Stimulated activated naive CD8-positive, alpha-beta T cell treated with anti-CD3 and anti-CD28 coated beads, Interleukin-15, Interleukin-2, amounts not matched to agents 100 ng/mL and 50 ng/mL, for 24 hours (primary cell): ENCODE data around the gene SH3RF2.

Experiments used
- H3K27ac Mint-ChIP-seq: one replicate; pipeline ENCODE4 v1.8.0; 2021; ENCODE audit warnings: mild to moderate bottlenecking, mixed read lengths
- H3K27me3 Mint-ChIP-seq: one replicate; pipeline ENCODE4 v1.8.0; 2021; ENCODE audit warnings: mixed read lengths
- H3K36me3 Mint-ChIP-seq: one replicate; pipeline ENCODE4 v1.8.0; 2021; ENCODE audit warnings: low read depth, mixed read lengths
- H3K4me1 Mint-ChIP-seq: one replicate; pipeline ENCODE4 v1.8.0; 2021; ENCODE audit warnings: low read depth, mixed read lengths
- H3K4me3 Mint-ChIP-seq: one replicate; pipeline ENCODE4 v1.8.0; 2021; ENCODE audit warnings: mild to moderate bottlenecking, mixed read lengths
- H3K9me3 Mint-ChIP-seq: one replicate; pipeline ENCODE4 v1.8.0; 2021; ENCODE audit warnings: mixed read lengths

Gene SH3RF2

DNA sequence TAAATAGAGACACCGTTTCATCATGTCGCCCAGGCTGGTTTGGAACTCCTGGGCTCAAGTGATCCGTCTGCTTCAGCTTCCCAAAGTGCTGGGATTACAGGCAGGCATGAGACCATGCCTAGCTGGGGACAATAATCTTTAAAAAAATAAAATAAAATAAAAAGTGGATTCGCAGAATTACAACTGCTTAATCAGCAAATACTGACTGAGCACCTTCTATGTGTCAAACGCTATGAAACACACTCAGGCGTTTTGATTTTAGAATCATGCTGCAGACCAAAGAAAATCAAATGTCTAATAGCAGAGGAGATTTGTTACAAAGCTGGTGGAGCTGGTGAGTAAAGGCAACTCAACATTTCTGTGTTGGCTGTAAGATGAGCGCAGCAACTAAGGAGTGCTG, 22.7 kb upstream of the SH3RF2 start:
- no peaks in the 10 kb centered on the region for H3K9me3 Mint-ChIP-seq
- no peaks in the 10 kb centered on the region for H3K27me3 Mint-ChIP-seq
- H3K4me3 Mint-ChIP-seq, result no peak overlapping the region

DNA sequence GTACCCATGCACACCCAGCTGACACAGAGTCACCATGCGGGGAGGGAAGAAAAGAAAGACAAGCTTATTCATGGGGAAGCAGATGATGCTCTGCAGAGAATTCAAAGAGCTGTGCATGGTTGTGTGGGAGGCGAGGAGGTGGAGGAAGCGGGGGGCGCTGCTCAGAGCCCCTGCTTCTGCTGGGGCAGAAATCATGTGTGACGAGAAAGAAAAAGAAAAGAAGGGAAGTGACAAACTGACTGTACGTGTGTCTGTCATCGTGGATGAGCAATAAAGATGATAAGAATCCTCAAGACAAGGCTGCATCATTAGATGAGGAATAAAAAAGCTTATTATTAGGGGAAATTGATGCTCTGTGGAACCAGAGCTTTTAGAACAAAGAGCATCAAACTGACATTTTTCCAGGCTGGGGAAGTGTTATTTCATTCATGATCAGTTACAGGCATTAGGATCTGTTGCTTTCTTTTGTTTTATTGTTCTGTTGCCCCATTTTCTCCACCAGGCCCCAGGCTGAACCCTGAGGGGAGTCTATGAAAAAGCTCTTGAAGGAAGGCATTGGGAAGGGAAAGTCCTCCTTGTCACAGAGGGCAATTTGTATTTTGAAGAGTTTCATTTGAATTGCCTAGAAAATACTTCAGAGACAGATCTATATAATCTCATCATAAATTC, 20.3 kb upstream of the SH3RF2 start:
- Mint-ChIP-seq H3K27ac (no peak overlapping the region), H3K4me3 (no peak overlapping the region), H3K9me3 (no peaks in the 10 kb centered on the region)

More for the DNA sequence above, 22.7 kb upstream of the SH3RF2 start:
- Mint-ChIP-seq H3K4me1 (no peaks in the 10 kb centered on the region), H3K36me3 (no peaks in the 10 kb centered on the region), H3K27ac (no peak overlapping the region)

GRCh38 chr5:145917288-145917687, 19.1 kb upstream of the SH3RF2 start:
- H3K27ac Mint-ChIP-seq, result no peak overlapping the region
- H3K36me3 Mint-ChIP-seq, result no peaks in the 10 kb centered on the region
- H3K9me3 Mint-ChIP-seq, result no peaks in the 10 kb centered on the region
- no peak overlapping the region for H3K4me3 Mint-ChIP-seq
- H3K27me3 Mint-ChIP-seq, result peaks cover 3% of the 10 kb centered on the region
- no peaks in the 10 kb centered on the region for H3K4me1 Mint-ChIP-seq

More for the DNA sequence above, 20.3 kb upstream of the SH3RF2 start:
- Mint-ChIP-seq H3K4me1 (no peaks in the 10 kb centered on the region), H3K36me3 (no peaks in the 10 kb centered on the region), H3K27me3 (no peaks in the 10 kb centered on the region)

- H3K9me3 Mint-ChIP-seq, result no peaks in the 10 kb centered on the region
- H3K27ac Mint-ChIP-seq, result no peak overlapping the region
- no peak overlapping the region for H3K4me3 Mint-ChIP-seq
- no peaks in the 10 kb centered on the region for H3K4me1 Mint-ChIP-seq
- H3K27me3 Mint-ChIP-seq, result peaks cover 7% of the 10 kb centered on the region
- H3K36me3 Mint-ChIP-seq, result no peaks in the 10 kb centered on the region
These were observed 18.0 kb upstream of the SH3RF2 start for GRCh38 chr5:145918397-145918796.

DNA sequence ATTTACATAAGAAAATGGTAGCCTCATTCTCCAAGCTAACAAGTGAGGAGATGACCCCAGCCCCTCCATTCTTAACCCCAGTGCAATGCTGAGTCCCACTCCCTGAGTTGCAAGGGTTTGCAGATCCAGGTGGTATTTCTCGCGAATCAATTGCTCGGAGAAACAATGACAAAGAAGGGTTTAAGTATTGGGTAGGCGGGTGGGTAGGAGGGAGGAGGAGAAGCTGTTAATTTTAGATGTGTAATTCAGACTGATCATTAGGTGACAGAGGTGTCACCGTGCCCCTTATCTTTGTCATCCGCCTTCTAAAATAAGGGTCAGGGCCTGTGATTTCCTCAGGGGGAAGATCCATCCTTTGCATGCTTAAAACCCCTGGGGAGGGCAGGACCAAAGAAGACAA, 17.0 kb upstream of the SH3RF2 start:
- H3K9me3 Mint-ChIP-seq, result no peaks in the 10 kb centered on the region
- H3K4me1 Mint-ChIP-seq, result no peaks in the 10 kb centered on the region
- H3K27ac Mint-ChIP-seq, result no peak overlapping the region

DNA sequence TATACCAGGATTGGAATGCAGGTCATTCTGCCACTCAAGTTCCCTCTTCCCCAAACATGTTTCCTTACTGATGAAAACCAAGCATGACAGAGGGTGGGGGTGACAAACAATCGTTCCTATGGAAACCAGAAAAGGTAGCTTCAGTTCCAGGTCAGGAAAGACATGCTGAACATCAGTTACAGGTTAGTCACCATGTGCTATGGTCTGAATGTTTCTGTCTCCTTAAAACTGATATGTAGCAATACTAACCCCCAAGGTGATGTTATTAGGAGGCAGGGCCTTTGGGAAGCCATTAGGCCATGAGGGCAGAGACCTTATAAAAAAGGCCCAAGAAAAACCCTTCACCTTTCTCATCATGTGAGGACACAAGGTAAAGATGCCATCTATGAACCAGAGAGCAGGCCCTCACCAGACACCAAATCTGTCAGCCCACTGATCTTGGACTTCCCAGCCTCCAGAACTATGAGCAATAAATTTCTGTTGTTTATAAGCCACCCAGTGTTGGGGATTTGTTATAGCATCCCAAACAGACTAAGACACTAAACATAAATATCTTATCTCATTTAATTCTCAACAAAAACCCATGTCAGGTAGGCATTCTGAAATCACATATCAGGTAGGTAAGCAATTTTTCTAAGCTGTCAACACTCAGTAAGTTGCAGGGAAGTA, 15.7 kb upstream of the SH3RF2 start:
- H3K9me3 Mint-ChIP-seq, result no peaks in the 10 kb centered on the region
- no peaks in the 10 kb centered on the region for H3K4me1 Mint-ChIP-seq
- no peak overlapping the region for H3K27ac Mint-ChIP-seq
- no peaks in the 10 kb centered on the region for H3K36me3 Mint-ChIP-seq
- H3K27me3 Mint-ChIP-seq, result peaks cover 7% of the 10 kb centered on the region
- H3K4me3 Mint-ChIP-seq, result no peak overlapping the region

More for the DNA sequence above, 17.0 kb upstream of the SH3RF2 start:
- H3K27me3 Mint-ChIP-seq, result peaks cover 7% of the 10 kb centered on the region
- no peak overlapping the region for H3K4me3 Mint-ChIP-seq
- no peaks in the 10 kb centered on the region for H3K36me3 Mint-ChIP-seq

DNA sequence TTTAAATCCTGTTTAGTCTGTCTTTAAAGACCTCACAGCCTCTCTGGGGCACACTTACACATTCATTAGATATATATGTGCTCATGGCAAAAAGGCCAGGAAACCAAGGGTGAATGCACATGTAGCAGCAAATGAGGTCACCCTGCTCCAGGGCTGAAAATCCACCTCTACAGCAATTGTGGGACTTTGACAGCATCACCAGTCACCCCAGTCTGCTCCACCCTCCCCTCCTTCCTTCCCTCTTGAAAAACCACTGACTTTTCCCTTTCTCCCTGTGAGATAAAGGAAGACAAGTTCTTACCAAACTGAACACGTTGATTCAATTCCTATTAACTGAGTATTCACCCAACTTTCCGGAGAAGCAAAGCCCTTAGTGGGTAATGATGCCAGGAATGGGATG, 15.2 kb upstream of the SH3RF2 start:
- no peak overlapping the region for H3K27ac Mint-ChIP-seq
- H3K4me3 Mint-ChIP-seq, result no peak overlapping the region

DNA sequence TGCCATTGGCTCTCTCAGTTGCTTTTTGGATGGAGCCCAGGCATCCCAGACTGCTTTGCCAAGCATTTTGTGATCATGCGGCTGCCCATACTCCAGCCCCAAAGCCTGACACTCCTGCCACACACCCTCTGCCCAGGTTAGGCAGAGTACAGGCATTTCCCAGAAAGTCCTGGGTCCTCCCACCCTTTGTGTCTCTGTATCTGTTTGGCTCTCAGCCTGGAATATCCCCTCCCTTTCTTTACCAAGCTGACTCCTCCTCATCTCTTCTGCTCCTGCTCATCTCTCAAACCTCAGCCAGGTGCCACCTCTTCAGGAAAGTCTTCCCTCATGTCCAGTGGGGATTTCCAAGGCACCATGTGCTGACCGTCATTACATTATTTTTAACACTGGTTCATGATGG, 14.3 kb upstream of the SH3RF2 start:
- peaks cover 7% of the 10 kb centered on the region for H3K27me3 Mint-ChIP-seq
- no peak overlapping the region for H3K4me3 Mint-ChIP-seq
- H3K9me3 Mint-ChIP-seq, result no peaks in the 10 kb centered on the region
- H3K36me3 Mint-ChIP-seq, result no peaks in the 10 kb centered on the region
- H3K4me1 Mint-ChIP-seq, result no peaks in the 10 kb centered on the region
- H3K27ac Mint-ChIP-seq, result no peak overlapping the region

More for the DNA sequence above, 15.2 kb upstream of the SH3RF2 start:
- Mint-ChIP-seq H3K36me3 (no peaks in the 10 kb centered on the region), H3K27me3 (peaks cover 7% of the 10 kb centered on the region), H3K9me3 (no peaks in the 10 kb centered on the region), H3K4me1 (no peaks in the 10 kb centered on the region)

GRCh38 chr5:145923405-145923804, 13.0 kb upstream of the SH3RF2 start:
- Mint-ChIP-seq H3K4me3 (no peak overlapping the region), H3K9me3 (no peaks in the 10 kb centered on the region), H3K36me3 (no peaks in the 10 kb centered on the region), H3K27me3 (peaks cover 7% of the 10 kb centered on the region), H3K4me1 (no peaks in the 10 kb centered on the region), H3K27ac (no peak overlapping the region)

GRCh38 chr5:145924849-145925248, 11.5 kb upstream of the SH3RF2 start:
- Mint-ChIP-seq H3K36me3 (no peaks in the 10 kb centered on the region), H3K9me3 (no peaks in the 10 kb centered on the region), H3K27ac (no peak overlapping the region), H3K4me3 (no peak overlapping the region), H3K4me1 (no peaks in the 10 kb centered on the region), H3K27me3 (peaks cover 7% of the 10 kb centered on the region)

DNA sequence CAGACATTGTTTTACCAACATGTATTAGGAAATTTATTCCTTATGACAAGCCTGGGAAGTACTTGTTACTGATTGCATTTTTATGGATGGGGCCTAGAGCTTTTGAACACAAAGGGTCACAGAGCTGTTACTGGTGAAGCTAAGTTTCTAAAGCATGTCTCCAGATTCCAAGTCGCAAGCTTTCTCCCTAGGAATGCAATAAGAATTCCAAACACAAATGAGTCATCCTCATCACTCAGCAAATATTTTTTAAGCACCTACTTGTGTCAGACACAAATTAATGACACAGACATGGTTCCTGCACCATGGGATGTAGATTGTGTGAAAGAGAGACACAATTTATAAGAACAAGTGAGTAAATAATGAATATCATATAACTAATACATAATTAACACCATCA, 11.0 kb upstream of the SH3RF2 start:
- H3K36me3 Mint-ChIP-seq, result no peaks in the 10 kb centered on the region
- H3K4me1 Mint-ChIP-seq, result no peaks in the 10 kb centered on the region
- H3K9me3 Mint-ChIP-seq, result no peaks in the 10 kb centered on the region
- H3K27ac Mint-ChIP-seq, result no peak overlapping the region
- peaks cover 7% of the 10 kb centered on the region for H3K27me3 Mint-ChIP-seq
- H3K4me3 Mint-ChIP-seq, result no peak overlapping the region

DNA sequence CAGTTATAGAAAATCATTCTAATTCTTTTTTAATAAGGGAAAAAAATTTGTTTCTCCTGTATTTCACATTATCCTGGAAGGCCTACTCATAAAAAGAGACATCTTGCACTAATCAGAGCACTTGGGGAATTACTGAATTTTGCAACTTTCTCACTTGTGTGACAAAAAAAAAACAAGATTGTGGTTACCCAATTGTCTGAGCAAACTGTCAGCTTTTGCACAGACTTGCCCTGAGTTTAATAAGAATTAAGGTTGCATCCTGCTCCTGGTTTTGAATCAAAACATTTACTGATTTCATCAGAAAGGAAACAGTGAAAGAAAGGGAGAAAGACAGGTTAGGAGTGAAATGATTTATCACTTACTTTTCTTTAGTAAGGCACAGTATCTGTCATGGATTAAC, 10.6 kb upstream of the SH3RF2 start:
- Mint-ChIP-seq H3K36me3 (no peaks in the 10 kb centered on the region), H3K4me1 (no peaks in the 10 kb centered on the region), H3K27ac (no peak overlapping the region), H3K4me3 (no peak overlapping the region), H3K9me3 (no peaks in the 10 kb centered on the region), H3K27me3 (peaks cover 7% of the 10 kb centered on the region)

DNA sequence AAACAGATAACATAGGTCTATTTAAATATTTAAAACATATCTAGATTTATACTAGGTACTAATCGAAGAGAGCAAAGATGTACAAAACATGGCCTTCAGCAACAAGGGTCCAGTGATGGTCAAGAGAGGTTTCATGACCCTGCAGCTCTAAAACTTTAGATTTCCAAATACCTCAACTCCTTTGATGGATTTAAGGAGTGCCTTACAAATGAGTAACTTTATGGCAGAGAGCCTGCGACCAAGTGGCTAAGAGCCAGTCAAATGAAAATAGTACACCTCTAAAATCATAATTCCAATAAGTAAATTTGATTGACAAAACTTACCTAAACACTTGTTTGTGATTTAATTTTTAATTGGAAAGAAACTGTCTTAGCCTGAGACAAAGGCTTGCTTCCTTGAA, 4.7 kb upstream of the SH3RF2 start:
- Mint-ChIP-seq H3K27me3 (peaks cover 32% of the 10 kb centered on the region), H3K36me3 (no peaks in the 10 kb centered on the region), H3K4me1 (peaks cover 9% of the 10 kb centered on the region), H3K9me3 (no peaks in the 10 kb centered on the region), H3K4me3 (no peak overlapping the region), H3K27ac (no peak overlapping the region)

DNA sequence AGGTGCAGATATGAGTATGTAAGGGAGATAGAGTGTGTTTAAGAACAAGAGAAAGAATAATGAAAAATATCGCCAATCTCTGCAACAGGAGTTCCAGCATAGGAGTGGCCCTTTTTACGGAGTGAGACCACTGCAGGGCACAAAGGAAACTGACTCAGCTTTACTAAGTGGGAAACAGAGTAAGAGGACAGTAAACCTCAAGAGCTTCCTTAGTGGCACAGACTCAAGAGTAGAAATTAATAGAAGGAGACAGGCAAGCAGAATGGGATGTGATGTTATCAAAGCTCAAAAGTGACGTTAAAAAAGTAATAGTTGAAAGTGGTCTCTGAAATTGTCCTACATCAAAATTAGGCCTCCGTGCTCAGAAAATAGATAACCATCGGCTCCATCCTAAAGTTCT, 2.1 kb upstream of the SH3RF2 start:
- Mint-ChIP-seq H3K4me3 (no peak overlapping the region), H3K9me3 (no peaks in the 10 kb centered on the region), H3K27ac (no peak overlapping the region), H3K36me3 (no peaks in the 10 kb centered on the region), H3K27me3 (peaks cover 42% of the 10 kb centered on the region), H3K4me1 (peaks cover 17% of the 10 kb centered on the region)

DNA sequence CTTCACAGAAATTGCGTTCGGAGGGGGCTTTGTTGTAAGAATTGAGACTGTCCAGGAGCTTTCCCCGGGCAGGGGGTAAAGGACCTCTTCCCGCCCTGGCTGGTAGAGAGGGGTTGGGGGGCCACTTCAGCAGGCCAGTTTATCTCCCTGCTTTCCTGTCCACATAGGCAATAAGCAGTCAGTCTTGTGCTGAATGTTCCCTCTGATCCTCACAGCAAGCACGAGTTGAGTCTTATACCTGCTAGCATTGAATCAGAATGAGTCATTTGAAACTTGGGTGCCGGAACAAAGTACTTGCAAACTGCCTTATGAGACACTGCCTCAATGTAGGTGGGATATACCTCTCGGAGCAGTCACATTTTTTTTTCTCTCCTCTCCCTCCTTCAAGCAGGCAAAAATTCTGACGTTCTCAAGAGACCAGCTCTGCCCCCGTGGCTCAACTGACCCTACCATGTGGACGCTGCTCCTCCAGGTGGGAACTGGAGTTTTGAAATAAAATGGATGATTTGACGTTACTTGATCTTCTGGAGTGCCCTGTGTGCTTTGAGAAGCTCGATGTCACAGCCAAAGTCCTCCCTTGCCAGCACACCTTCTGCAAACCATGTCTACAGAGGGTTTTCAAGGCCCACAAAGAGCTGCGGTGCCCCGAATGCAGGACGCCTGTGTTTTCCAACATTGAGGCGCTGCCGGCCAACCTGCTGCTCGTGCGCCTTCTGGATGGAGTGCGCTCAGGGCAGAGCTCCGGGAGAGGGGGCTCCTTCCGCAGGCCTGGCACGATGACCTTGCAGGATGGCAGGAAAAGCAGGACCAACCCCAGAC, 1.3 kb downstream of the SH3RF2 start:
- Mint-ChIP-seq H3K4me1 (peaks cover 30% of the 10 kb centered on the region), H3K27me3 (peaks cover 51% of the 10 kb centered on the region), H3K27ac (no peak overlapping the region), H3K36me3 (no peaks in the 10 kb centered on the region), H3K4me3 (no peak overlapping the region), H3K9me3 (no peaks in the 10 kb centered on the region)
